Stimulated activated CD8-positive, alpha-beta memory T cell treated with anti-CD3 and anti-CD28 coated beads, Interleukin-15, amount 100 ng/mL, for 1 hour (primary cell): Measurements from ENCODE around the gene PRIMA1.

Experiments
- DNase-seq: peaks from one replicate; pipeline ENCODE4 v3.0.0-alpha.2; 2020; ENCODE audit warnings: low read depth

PRIMA1 gene

DNA sequence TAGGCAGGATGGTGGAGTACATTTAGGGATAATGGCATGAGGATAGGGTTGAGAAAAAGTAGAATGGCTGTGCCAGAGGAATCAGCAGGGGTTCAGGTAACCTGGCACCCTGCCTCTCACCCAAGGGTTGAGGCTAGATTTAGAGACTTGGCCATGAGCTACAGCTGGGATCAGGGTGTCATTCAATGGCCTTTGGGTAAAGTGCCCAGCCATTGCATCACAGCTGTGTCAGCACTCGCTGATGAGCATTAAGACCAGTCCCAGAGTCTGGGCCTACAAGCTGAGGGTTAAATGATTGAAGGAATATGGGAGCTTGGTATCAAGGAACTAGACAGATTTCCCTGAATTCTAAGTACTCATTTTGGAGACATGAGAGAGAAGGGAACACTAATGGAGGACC is 113.9 kb downstream of the PRIMA1 start:
- DNase-seq = no peak

DNA sequence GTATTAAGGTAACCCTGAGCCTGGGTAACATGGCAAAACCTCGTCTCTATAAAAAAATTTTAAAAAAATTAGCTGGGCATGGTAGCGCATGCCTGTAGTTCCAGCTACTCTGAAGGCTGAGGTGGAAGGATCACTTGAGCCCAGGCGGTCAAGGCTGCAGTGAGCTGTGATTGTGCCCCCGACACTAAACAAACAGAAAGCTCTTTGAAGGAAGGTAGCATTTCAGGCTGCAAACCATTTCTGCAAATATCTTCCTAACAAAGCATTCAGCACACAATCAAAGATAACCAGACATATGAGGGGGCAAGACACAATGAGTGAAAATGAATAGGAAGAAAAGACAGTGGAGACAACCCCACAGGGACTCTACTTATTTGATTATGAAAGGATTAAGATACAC is 118.7 kb downstream of the PRIMA1 start:
- no peak for DNase-seq
